H1 (cell line): ENCODE data around the gene BLOC1S4. TPM values are rescaled to one million over a fixed set of nuclear protein-coding genes. Genes with fewer than 3 reads are reported as not detected.

ENCODE experiments used
- CTCF ChIA-PET: fragments of 300-600 bp; sonication (Branson Sonifier 250); formaldehyde crosslinking; loops from one replicate; lab custom pipeline; 2021; ENCODE audit not compliant: partially characterized antibody; lab: Charles Lee
- POLR2A ChIA-PET: fragments of 300-600 bp; sonication (Branson Sonifier 250); formaldehyde crosslinking; loops from one replicate; lab custom pipeline; 2021; ENCODE audit warnings: inconsistent platforms; ENCODE audit not compliant: partially characterized antibody; lab: Charles Lee
- DNase-seq, 2 experiments: peaks; one replicate each; pipeline versions ENCODE4 v3.0.0 to v3.0.0-alpha.2; 2010 to 2022; ENCODE audit warnings: low spot score in 2 of 2, low read depth in 1 of 2, mixed read lengths in 1 of 2
- FAIRE-seq: peaks from 2 replicates; lab custom pipeline; 2011; peaks lifted over from hg19 to GRCh38; lab: Jason Lieb, UNC
- H2AFZ ChIP-seq: 2 replicates; pipeline ENCODE4 v1.8.1; 2012; ENCODE audit warnings: low read length, inconsistent platforms
- H2AK5ac ChIP-seq: 2 replicates; pipeline ENCODE4 v1.6.1; 2013; ENCODE audit warnings: low read depth, low read length
- H2BK120ac ChIP-seq: replicated peaks from 2 replicates; pipeline ENCODE3; 2013; ENCODE audit warnings: low read depth, low read length, inconsistent platforms
- H2BK12ac ChIP-seq: 2 replicates; pipeline ENCODE4 v1.6.1; 2013; ENCODE audit warnings: low read depth, low read length
- H2BK15ac ChIP-seq: 2 replicates; pipeline ENCODE4 v1.6.1; 2013; ENCODE audit warnings: low read length
- H2BK20ac ChIP-seq: 2 replicates; pipeline ENCODE4 v1.6.1; 2013; ENCODE audit warnings: low read length
- H2BK5ac ChIP-seq: 2 replicates; pipeline ENCODE4 v1.6.1; 2013; ENCODE audit warnings: low read depth, low read length
- H3K14ac ChIP-seq: 2 replicates; pipeline ENCODE4 v1.6.1; 2013; ENCODE audit warnings: inconsistent platforms; ENCODE audit not compliant: insufficient read length
- H3K18ac ChIP-seq: 2 replicates; pipeline ENCODE4 v1.6.1; 2013; ENCODE audit warnings: low read length; ENCODE audit errors: extremely low read depth
- H3K23ac ChIP-seq: 2 replicates; pipeline ENCODE4 v1.6.1; 2013; ENCODE audit warnings: inconsistent platforms; ENCODE audit not compliant: insufficient read length
- H3K23me2 ChIP-seq: 2 replicates; pipeline ENCODE4 v1.6.1; 2013; ENCODE audit warnings: low read depth, low read length
- H3K27ac ChIP-seq: 2 replicates; pipeline ENCODE4 v1.6.1; 2011; ENCODE audit warnings: low read depth, low read length, inconsistent platforms
- H3K27me3 ChIP-seq, 4 experiments: replicated peaks in 1 of 4; 1 replicate in 1 of 4; 2 replicates in 3 of 4; pipeline versions ENCODE4 v1.6.1 to v1.8.1; 2011 to 2013; ENCODE audit warnings: low read length in 3 of 4, mild to moderate bottlenecking in 3 of 4, inconsistent platforms in 2 of 4, mixed read lengths in 2 of 4, moderate library complexity in 1 of 4; ENCODE audit not compliant: control insufficient read depth in 3 of 4, insufficient read depth in 3 of 4; ENCODE audit errors: extremely low read depth in 1 of 4
- H3K36me3 ChIP-seq, 4 experiments: 2 replicates each; pipeline versions ENCODE4 v1.6.1 to v1.8.1; 2011 to 2013; ENCODE audit warnings: mild to moderate bottlenecking in 4 of 4, low read length in 3 of 4, moderate library complexity in 2 of 4, control low read depth in 1 of 4, inconsistent platforms in 1 of 4; ENCODE audit not compliant: insufficient read depth in 4 of 4, control insufficient read depth in 2 of 4
- H3K4ac ChIP-seq: replicated peaks from 2 replicates; pipeline ENCODE3; 2013; ENCODE audit warnings: low read length, low read depth, mixed read lengths, inconsistent platforms; ENCODE audit not compliant: insufficient read length
- H3K4me1 ChIP-seq, 4 experiments: replicated peaks in 1 of 4; 1 replicate in 1 of 4; 2 replicates in 3 of 4; pipeline versions ENCODE4 v1.6.1 to v1.8.1; 2011 to 2013; ENCODE audit warnings: low read length in 3 of 4, inconsistent platforms in 2 of 4, mixed read lengths in 1 of 4; ENCODE audit not compliant: insufficient read depth in 4 of 4, control insufficient read depth in 3 of 4
- H3K4me2 ChIP-seq, 2 experiments: 2 replicates each; pipeline versions ENCODE4 v1.6.1 to v1.8.1; 2011 to 2013; ENCODE audit warnings: low read depth in 2 of 2, low read length in 2 of 2, control low read depth in 1 of 2, inconsistent platforms in 1 of 2, mild to moderate bottlenecking in 1 of 2; ENCODE audit not compliant: insufficient read depth in 1 of 2
- H3K4me3 ChIP-seq, 4 experiments: fragments of 200-600, 300-600 bp in 1 of 4; sonication (generic), shearing (Covaris generic), sonication (Bioruptor Twin) in 1 of 4; 2 replicates each; pipeline versions ENCODE4 v1.5.1 to v1.8.1; 2011 to 2016; ENCODE audit warnings: low read length in 4 of 4, low read depth in 3 of 4, control low read depth in 2 of 4, inconsistent platforms in 2 of 4, mild to moderate bottlenecking in 2 of 4, mixed read lengths in 1 of 4, moderate library complexity in 1 of 4; ENCODE audit not compliant: insufficient read depth in 2 of 4; ENCODE audit errors: extremely low read depth in 1 of 4
- H3K56ac ChIP-seq: replicated peaks from 2 replicates; pipeline ENCODE3; 2013; ENCODE audit warnings: low read depth, mild to moderate bottlenecking, mixed read lengths, low read length, inconsistent platforms; ENCODE audit not compliant: insufficient read length
- H3K79me1 ChIP-seq: 2 replicates; pipeline ENCODE4 v1.6.1; 2013; ENCODE audit warnings: low read depth, low read length, control low read depth
- H3K79me2 ChIP-seq, 2 experiments: 2 replicates each; pipeline versions ENCODE4 v1.6.1 to v1.8.1; 2012 to 2013; ENCODE audit warnings: low read length in 2 of 2, mild to moderate bottlenecking in 2 of 2, inconsistent platforms in 1 of 2; ENCODE audit not compliant: insufficient read depth in 2 of 2, control insufficient read depth in 1 of 2
- H3K9ac ChIP-seq, 4 experiments: replicated peaks in 1 of 4; 1 replicate in 1 of 4; 2 replicates in 3 of 4; pipeline versions ENCODE4 v1.6.1 to v1.8.1; 2011 to 2013; ENCODE audit warnings: low read depth in 3 of 4, low read length in 3 of 4, control low read depth in 2 of 4, mild to moderate bottlenecking in 2 of 4, moderate library complexity in 2 of 4, inconsistent platforms in 1 of 4; ENCODE audit errors: extremely low read depth in 1 of 4
- H3K9me3 ChIP-seq, 2 experiments: 2 replicates each; pipeline versions ENCODE4 v1.6.1 to v1.8.1; 2012 to 2013; ENCODE audit warnings: mild to moderate bottlenecking in 2 of 2, moderate library complexity in 2 of 2, control low read depth in 1 of 2, inconsistent platforms in 1 of 2, low read depth in 1 of 2, low read length in 1 of 2, mixed read lengths in 1 of 2; ENCODE audit not compliant: insufficient read depth in 2 of 2
- H4K20me1 ChIP-seq, 2 experiments: replicated peaks in 1 of 2; 2 replicates each; pipeline versions ENCODE3 to v1.8.1; 2011 to 2013; ENCODE audit warnings: inconsistent platforms in 2 of 2, low read length in 2 of 2, mild to moderate bottlenecking in 1 of 2; ENCODE audit not compliant: insufficient read depth in 2 of 2, control insufficient read depth in 1 of 2
- H4K5ac ChIP-seq: 2 replicates; pipeline ENCODE4 v1.6.1; 2013; ENCODE audit warnings: low read length, low read depth, mixed read lengths, inconsistent platforms; ENCODE audit not compliant: insufficient read length
- H4K8ac ChIP-seq: 2 replicates; pipeline ENCODE4 v1.8.0; 2013; ENCODE audit warnings: mild to moderate bottlenecking, moderate library complexity, low read length, inconsistent platforms; ENCODE audit not compliant: insufficient read depth; ENCODE audit errors: extremely low read depth
- H4K91ac ChIP-seq: replicated peaks from 2 replicates; pipeline ENCODE3; 2013; ENCODE audit warnings: low read length, mixed read lengths, inconsistent platforms; ENCODE audit not compliant: insufficient read length
- CBX5 ChIP-seq: fragments of 300-800, 300-1000 bp; sonication (generic); IDR thresholded peaks from 2 replicates; pipeline ENCODE4 v1.7.1; 2016; ENCODE audit warnings: antibody characterized with exemption, low read length, low read depth
- CBX8 ChIP-seq: fragments of 300-800, 300-1000 bp; sonication (generic); IDR thresholded peaks from 2 replicates; pipeline ENCODE4 v1.7.1; 2016; ENCODE audit warnings: low read depth, low read length, borderline replicate concordance
- HDAC2 ChIP-seq, 2 experiments: fragments of 300-600 bp in 1 of 2; sonication (generic) in 1 of 2; IDR thresholded peaks; 2 replicates each; pipeline ENCODE4 v1.6.1; 2011 to 2012; ENCODE audit warnings: low read depth in 2 of 2, low read length in 2 of 2, mild to moderate bottlenecking in 2 of 2, moderate library complexity in 2 of 2, borderline replicate concordance in 1 of 2, inconsistent platforms in 1 of 2
- JUN ChIP-seq: IDR thresholded peaks from 2 replicates; pipeline ENCODE4 v1.6.1; 2011; ENCODE audit warnings: low read depth, mild to moderate bottlenecking, improper control_type of control experiment, low read length
- KDM5A ChIP-seq: fragments of 200-600 bp; IDR thresholded peaks from 2 replicates; pipeline ENCODE4 v1.7.1; 2012; ENCODE audit warnings: mild to moderate bottlenecking, low read length, inconsistent platforms, mixed read lengths
- MAX ChIP-seq: IDR thresholded peaks from 2 replicates; pipeline ENCODE4 v1.6.1; 2012; ENCODE audit warnings: inconsistent platforms
- POU5F1 ChIP-seq: IDR thresholded peaks from 2 replicates; pipeline ENCODE4 v1.6.1; 2011; ENCODE audit warnings: low read depth, mild to moderate bottlenecking, low read length, moderate library complexity
- RAD21 ChIP-seq, 2 experiments: IDR thresholded peaks in 1 of 2; conservative IDR thresholded peaks in 1 of 2; 2 replicates each; pipeline ENCODE4 v1.6.1; 2011; ENCODE audit warnings: low read depth in 2 of 2, low read length in 2 of 2, improper control_type of control experiment in 1 of 2, inconsistent platforms in 1 of 2, mild to moderate bottlenecking in 1 of 2, moderate library complexity in 1 of 2
- RFX5 ChIP-seq: IDR thresholded peaks from 2 replicates; pipeline ENCODE4 v1.6.1; 2011; ENCODE audit warnings: low read depth, low read length, improper control_type of control experiment, borderline replicate concordance
- SIRT6 ChIP-seq: IDR thresholded peaks from one replicate; pipeline ENCODE4 v1.7.1; 2012; ENCODE audit warnings: low read length, inconsistent platforms
- SIX5 ChIP-seq: IDR thresholded peaks from 2 replicates; pipeline ENCODE4 v1.6.1; 2011; ENCODE audit warnings: mild to moderate bottlenecking, low read depth, low read length
- SP4 ChIP-seq: IDR thresholded peaks from 2 replicates; pipeline ENCODE4 v1.6.1; 2012; ENCODE audit warnings: low read length, inconsistent platforms
- USF2 ChIP-seq: IDR thresholded peaks from 2 replicates; pipeline ENCODE4 v1.6.1; 2011; ENCODE audit warnings: low read length, improper control_type of control experiment
- WGBS, 2 experiments: shearing (Covaris generic) in 1 of 2; methylation state at CpG; one replicate each; pipeline versions ENCODE4 v1.1.6 to v1.1.7; 2013 to 2015; ENCODE audit warnings: low lambda C conversion rate in 2 of 2, mixed read lengths in 2 of 2, inconsistent platforms in 1 of 2, low coverage in 1 of 2, missing lambda C conversion rate in 1 of 2; ENCODE audit not compliant: insufficient replicate concordance in 2 of 2, insufficient coverage in 1 of 2, insufficient read length in 1 of 2; ENCODE audit errors: extremely low coverage in 1 of 2, missing lambda C conversion rate in 1 of 2; 5-methylcytosine and 5-hydroxymethylcytosine counted together
- polyA plus RNA-seq, 7 experiments: library from polyadenylated mRNA; depleted of rRNA in 3 of 7; stranded (reverse) in 5 of 7; unstranded in 2 of 7; fragments of >200 nt in 5 of 7; fragments of 200-250 nt in 2 of 7; gene quantifications; 1 replicate in 5 of 7; 2 replicates in 1 of 7; 4 replicates in 1 of 7; pipeline versions ENCODE4 v1.2.1 to v1.2.3, GENCODE V29; 2011 to 2013; ENCODE audit warnings: missing spikeins in 2 of 7, mixed read lengths in 2 of 7
- total RNA-seq: library from RNA; stranded (reverse); fragmentation: NEBNext Ultra II Directional; extraction: Animal tissue kit (Norgen Biotek cat#: 25700); gene quantifications from 2 replicates; pipeline ENCODE4 v1.2.1, GENCODE V29; 2021

The BLOC1S4 gene
- total and polyA plus RNA-seq, 2 of the 8 experiments (the other 6 are each of a cell fraction or from before 2014, with no cell fraction given), result 19.1 to 27.8 TPM

- no peak overlapping the region for H2AFZ ChIP-seq
- no peak overlapping the region for H4K91ac ChIP-seq
- no peaks in the 10 kb centered on the region for H3K79me2 ChIP-seq
- no peak for FAIRE-seq
- H3K27me3 ChIP-seq, result no peaks in the 10 kb centered on the region
- H3K23ac ChIP-seq, result no peak overlapping the region
- no peak overlapping the region for H3K4me3 ChIP-seq
- no peak overlapping the region for H2BK15ac ChIP-seq
- H4K8ac ChIP-seq, result no peak overlapping the region
- H4K5ac ChIP-seq, result no peak overlapping the region
- H3K4me2 ChIP-seq, result no peak overlapping the region
- no peak overlapping the region for H3K27ac ChIP-seq
- H3K9me3 ChIP-seq, result peaks cover 0 to 3% of the 10 kb centered on the region in 2 experiments; a peak in 1 of 4 replicates
- ChIA-PET CTCF (interaction anchor here (1.0 to 1.9 kb wide), 3 partner anchors 8 to 131 kb away, joined by 4 to 7 read pairs (median 4); no protein-coding TSS in a partner anchor), POLR2A (no interaction called here)
- WGBS, 2 experiments, result 79% methylated on average over 2 of the region's 2 CpGs; no CpG with 5 or more reads in 1 of the 2 experiments
- no peak overlapping the region for H3K9ac ChIP-seq
- no peaks in the 10 kb centered on the region for H3K23me2 ChIP-seq
- H3K36me3 ChIP-seq, result no peaks in the 10 kb centered on the region
- H3K4ac ChIP-seq, result no peak overlapping the region
- H2BK20ac ChIP-seq, result no peak overlapping the region
- H3K56ac ChIP-seq, result no peak overlapping the region
- H4K20me1 ChIP-seq, result no peaks in the 10 kb centered on the region
- no peak for DNase-seq
- H2BK120ac ChIP-seq, result no peak overlapping the region
- no peaks in the 10 kb centered on the region for H3K79me1 ChIP-seq
- no peaks in the 10 kb centered on the region for H3K4me1 ChIP-seq
- no peak overlapping the region for H2BK5ac ChIP-seq
- H2BK12ac ChIP-seq, result no peak overlapping the region
- H2AK5ac ChIP-seq, result no peak overlapping the region
- no peak overlapping the region for H3K14ac ChIP-seq
- H3K18ac ChIP-seq, result no peak overlapping the region
- TF ChIP-seq SP4 (no peak), RFX5 (no peak), USF2 (no peak), SIX5 (no peak), RAD21 (IDR thresholded peaks at IDR 0.05 in 1 of 2, conservative IDR thresholded peaks at IDR 0.05 in 1 of 2; ENCODE audit: low read depth in 2 of 2, low read length in 2 of 2) (no peak), CBX8 (no peak), KDM5A (no peak), POU5F1 (no peak), JUN (no peak), MAX (no peak), SIRT6 (no peak), CBX5 (no peak), HDAC2 (IDR thresholded peaks at IDR 0.05; ENCODE audit: borderline replicate concordance in 1 of 2, low read depth in 2 of 2, low read length in 2 of 2) (no peak)
Measured at GRCh38 chr4:6742507-6742906, 26.5 kb downstream of the BLOC1S4 start.
